ENCODE results near the gene TMEM132D. TPM values are rescaled to one million over a fixed set of nuclear protein-coding genes. Genes with fewer than 3 reads are reported as not detected.
A peak's percentile ranks its signal among the peaks of the same experiment; 100 is the strongest.

Gene TMEM132D
- total and polyA plus RNA-seq, 2 of the 8 experiments (the other 6 are each of a cell fraction or from before 2014, with no cell fraction given) = 3.5 to 10.1 TPM

- Histone ChIP-seq H3K79me1 (ENCODE audit: low read depth, low read length) (no peaks in the 10 kb centered on the region), H2BK5ac (ENCODE audit: low read depth, low read length) (no peak overlapping the region), H3K27me3 (replicated peaks in 1 of 4; ENCODE audit: control insufficient read depth in 3 of 4, extremely low read depth in 1 of 4, insufficient read depth in 3 of 4, low read length in 3 of 4) (peaks cover 0 to 6% (median 3%) of the 10 kb centered on the region in 4 experiments; a peak in 4 of 7 replicates), H4K5ac (ENCODE audit: insufficient read length, low read depth, low read length) (no peak overlapping the region), H3K9me3 (ENCODE audit: insufficient read depth in 2 of 2, low read depth in 1 of 2, low read length in 1 of 2) (peaks cover 4% of the 10 kb centered on the region in 2 experiments; a peak in 2 of 4 replicates), H2BK15ac (ENCODE audit: low read length) (no peak overlapping the region), H2BK20ac (ENCODE audit: low read length) (no peak overlapping the region), H4K8ac (ENCODE audit: extremely low read depth, insufficient read depth, low read length) (no peak overlapping the region), H2AFZ (ENCODE audit: low read length) (no peak overlapping the region), H3K18ac (ENCODE audit: extremely low read depth, low read length) (no peak overlapping the region), H4K91ac (replicated peaks; ENCODE audit: insufficient read length, low read length) (no peak overlapping the region), H4K20me1 (replicated peaks in 1 of 2; ENCODE audit: control insufficient read depth in 1 of 2, insufficient read depth in 2 of 2, low read length in 2 of 2) (no peaks in the 10 kb centered on the region), H3K9ac (replicated peaks in 1 of 4; ENCODE audit: extremely low read depth in 1 of 4, low read depth in 3 of 4, low read length in 3 of 4) (no peak overlapping the region), H3K23me2 (ENCODE audit: low read depth, low read length) (no peaks in the 10 kb centered on the region), H2BK120ac (replicated peaks; ENCODE audit: low read depth, low read length) (no peak overlapping the region), H3K4me2 (ENCODE audit: insufficient read depth in 1 of 2, low read depth in 2 of 2, low read length in 2 of 2) (no peak overlapping the region), H3K27ac (ENCODE audit: low read depth, low read length) (no peak overlapping the region), H2BK12ac (ENCODE audit: low read depth, low read length) (no peak overlapping the region), H3K14ac (ENCODE audit: insufficient read length) (no peak overlapping the region), H3K23ac (ENCODE audit: insufficient read length) (no peak overlapping the region), H3K4me1 (replicated peaks in 1 of 4; ENCODE audit: control insufficient read depth in 3 of 4, insufficient read depth in 4 of 4, low read length in 3 of 4) (peaks cover 0 to 7% (median 3%) of the 10 kb centered on the region in 4 experiments; a peak in 5 of 7 replicates), H3K56ac (replicated peaks; ENCODE audit: insufficient read length, low read depth, low read length) (no peak overlapping the region), H2AK5ac (ENCODE audit: low read depth, low read length) (no peak overlapping the region), H3K79me2 (ENCODE audit: control insufficient read depth in 1 of 2, insufficient read depth in 2 of 2, low read length in 2 of 2) (no peaks in the 10 kb centered on the region), H3K4me3 (ENCODE audit: extremely low read depth in 1 of 4, insufficient read depth in 2 of 4, low read depth in 3 of 4, low read length in 4 of 4) (no peak overlapping the region), H3K36me3 (ENCODE audit: control insufficient read depth in 2 of 4, insufficient read depth in 4 of 4, low read length in 3 of 4) (no peaks in the 10 kb centered on the region), H3K4ac (replicated peaks; ENCODE audit: insufficient read length, low read depth, low read length) (no peak overlapping the region)
- TF ChIP-seq ATF3 (IDR thresholded peaks at IDR 0.05; ENCODE audit: insufficient read depth, low read depth, low read length) = no peak
- no peak for TF ChIP-seq TBP (IDR thresholded peaks at IDR 0.05; ENCODE audit: low read depth, low read length)
- no peak for TF ChIP-seq TEAD4 (IDR thresholded peaks at IDR 0.05; ENCODE audit: low read depth, low read length)
- TF ChIP-seq GABPA (IDR thresholded peaks at IDR 0.05; ENCODE audit: borderline replicate concordance, insufficient read depth, low read length) = no peak
- no peak for TF ChIP-seq MAFK (IDR thresholded peaks at IDR 0.05; ENCODE audit: low read depth, low read length)
- no peak for TF ChIP-seq SRF (IDR thresholded peaks at IDR 0.05; ENCODE audit: low read depth, low read length)
- TF ChIP-seq BACH1 (IDR thresholded peaks at IDR 0.05; ENCODE audit: low read length) = no peak
- TF ChIP-seq SP4 (IDR thresholded peaks at IDR 0.05; ENCODE audit: low read length) = no peak
- FAIRE-seq = no peak
- 78% methylated on average over 5 of the region's 5 CpGs; no CpG with 5 or more reads in 1 of the 2 experiments for WGBS, 2 experiments (ENCODE audit: extremely low coverage in 1 of 2, insufficient coverage in 1 of 2, insufficient read length in 1 of 2, insufficient replicate concordance in 2 of 2, low coverage in 1 of 2, low lambda C conversion rate in 2 of 2, missing lambda C conversion rate in 1 of 2)
- DNase-seq (ENCODE audit: low read depth in 1 of 2, low spot score in 2 of 2) = peak in 1 of 2 experiments; percentile 10
- ChIA-PET CTCF (ENCODE audit: partially characterized antibody) (interaction anchor here (1.3 to 1.5 kb wide), 2 partner anchors 23 to 77 kb away, joined by 6 to 7 read pairs; no protein-coding TSS in a partner anchor), POLR2A (ENCODE audit: partially characterized antibody) (no interaction called here)
Measured at GRCh38 chr12:129937426-129937825, 33.6 kb upstream of the TMEM132D start.

Data from H1 (cell line).